ENCODE data around the gene DNAJC1.
"Not testable (repeated sequence)": the region's sequence is repeated elsewhere in the genome, so short reads cannot be mapped to it uniquely, and the experiment has no call there.

Gene DNAJC1

GRCh38 chr10:21872771-21873170 lies 130.8 kb downstream of the DNAJC1 start:
- not testable (repeated sequence) for H3K36me3 ChIP-seq (ENCODE audit: control insufficient read depth, insufficient read depth, low read length); H3K9me3 ChIP-seq (ENCODE audit: control insufficient read depth, low read length); H3K9ac ChIP-seq (ENCODE audit: low read length); H3K4me3 ChIP-seq (ENCODE audit: low read length); H3K4me1 ChIP-seq (ENCODE audit: control insufficient read depth, insufficient read depth, low read length); H3K27me3 ChIP-seq (ENCODE audit: control insufficient read depth, insufficient read depth, low read length)

GRCh38 chr10:21870849-21871248 lies 132.7 kb downstream of the DNAJC1 start:
- Histone ChIP-seq H3K4me3 (ENCODE audit: low read length) (no peak overlapping the region), H3K9me3 (ENCODE audit: control insufficient read depth, low read length) (no peaks in the 10 kb centered on the region), H3K27me3 (ENCODE audit: control insufficient read depth, insufficient read depth, low read length) (no peaks in the 10 kb centered on the region), H3K9ac (ENCODE audit: low read length) (no peak overlapping the region), H3K4me1 (ENCODE audit: control insufficient read depth, insufficient read depth, low read length) (no peaks in the 10 kb centered on the region), H3K36me3 (ENCODE audit: control insufficient read depth, insufficient read depth, low read length) (no peaks in the 10 kb centered on the region)

- not testable (repeated sequence) for H3K4me3 ChIP-seq (ENCODE audit: low read length); H3K9ac ChIP-seq (ENCODE audit: low read length); H3K4me1 ChIP-seq (ENCODE audit: control insufficient read depth, insufficient read depth, low read length); H3K36me3 ChIP-seq (ENCODE audit: control insufficient read depth, insufficient read depth, low read length); H3K27me3 ChIP-seq (ENCODE audit: control insufficient read depth, insufficient read depth, low read length); H3K9me3 ChIP-seq (ENCODE audit: control insufficient read depth, low read length)
Observed at GRCh38 chr10:21869087-21869486, 134.4 kb downstream of the DNAJC1 start.

- Histone ChIP-seq H3K36me3 (ENCODE audit: control insufficient read depth, insufficient read depth, low read length) (no peaks in the 10 kb centered on the region), H3K9me3 (ENCODE audit: control insufficient read depth, low read length) (no peaks in the 10 kb centered on the region), H3K9ac (ENCODE audit: low read length) (no peak overlapping the region), H3K4me3 (ENCODE audit: low read length) (no peak overlapping the region), H3K4me1 (ENCODE audit: control insufficient read depth, insufficient read depth, low read length) (no peaks in the 10 kb centered on the region), H3K27me3 (ENCODE audit: control insufficient read depth, insufficient read depth, low read length) (no peaks in the 10 kb centered on the region)
Observed at GRCh38 chr10:21860718-21861117, 142.8 kb downstream of the DNAJC1 start.

DNA sequence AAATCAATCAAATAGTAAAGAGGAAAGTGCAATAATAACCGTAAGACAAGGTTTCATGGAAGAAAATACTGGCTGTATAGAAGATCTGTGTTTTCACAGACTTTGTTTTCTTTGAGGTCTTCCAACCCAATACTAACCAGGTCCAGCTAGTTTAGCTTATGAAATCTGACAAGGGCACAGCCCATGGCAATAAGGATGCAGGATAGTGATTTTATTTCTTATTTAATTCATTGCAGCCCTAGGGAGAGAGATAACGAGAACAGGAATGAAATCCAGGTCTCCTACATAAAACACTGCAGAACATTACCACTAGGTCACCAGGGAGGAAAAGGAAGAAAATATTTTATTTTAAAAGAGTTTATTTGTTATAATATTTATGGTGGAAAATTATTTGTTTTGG lies 145.1 kb downstream of the DNAJC1 start:
- Histone ChIP-seq H3K4me3 (ENCODE audit: low read length) (no peak overlapping the region), H3K27me3 (ENCODE audit: control insufficient read depth, insufficient read depth, low read length) (no peaks in the 10 kb centered on the region), H3K9me3 (ENCODE audit: control insufficient read depth, low read length) (no peaks in the 10 kb centered on the region), H3K36me3 (ENCODE audit: control insufficient read depth, insufficient read depth, low read length) (no peaks in the 10 kb centered on the region), H3K9ac (ENCODE audit: low read length) (no peak overlapping the region), H3K4me1 (ENCODE audit: control insufficient read depth, insufficient read depth, low read length) (no peaks in the 10 kb centered on the region)

GRCh38 chr10:21849607-21850006 lies 153.9 kb downstream of the DNAJC1 start:
- H3K4me3 ChIP-seq (ENCODE audit: low read length): no peak overlapping the region
- no peaks in the 10 kb centered on the region for H3K36me3 ChIP-seq (ENCODE audit: control insufficient read depth, insufficient read depth, low read length)
- H3K4me1 ChIP-seq (ENCODE audit: control insufficient read depth, insufficient read depth, low read length): no peaks in the 10 kb centered on the region
- no peaks in the 10 kb centered on the region for H3K9me3 ChIP-seq (ENCODE audit: control insufficient read depth, low read length)
- H3K27me3 ChIP-seq (ENCODE audit: control insufficient read depth, insufficient read depth, low read length): no peaks in the 10 kb centered on the region
- no peak overlapping the region for H3K9ac ChIP-seq (ENCODE audit: low read length)

- Histone ChIP-seq H3K27me3 (ENCODE audit: control insufficient read depth, insufficient read depth, low read length) (no peaks in the 10 kb centered on the region), H3K9ac (ENCODE audit: low read length) (no peak overlapping the region), H3K9me3 (ENCODE audit: control insufficient read depth, low read length) (no peaks in the 10 kb centered on the region), H3K4me3 (ENCODE audit: low read length) (no peak overlapping the region), H3K4me1 (ENCODE audit: control insufficient read depth, insufficient read depth, low read length) (no peaks in the 10 kb centered on the region), H3K36me3 (ENCODE audit: control insufficient read depth, insufficient read depth, low read length) (no peaks in the 10 kb centered on the region)
Observed at GRCh38 chr10:21843645-21844044, 159.9 kb downstream of the DNAJC1 start.

GRCh38 chr10:21841273-21841672 lies 162.3 kb downstream of the DNAJC1 start:
- H3K4me1 ChIP-seq (ENCODE audit: control insufficient read depth, insufficient read depth, low read length); H3K9me3 ChIP-seq (ENCODE audit: control insufficient read depth, low read length); H3K9ac ChIP-seq (ENCODE audit: low read length); H3K27me3 ChIP-seq (ENCODE audit: control insufficient read depth, insufficient read depth, low read length); H3K36me3 ChIP-seq (ENCODE audit: control insufficient read depth, insufficient read depth, low read length); H3K4me3 ChIP-seq (ENCODE audit: low read length): not testable (repeated sequence)

DNA sequence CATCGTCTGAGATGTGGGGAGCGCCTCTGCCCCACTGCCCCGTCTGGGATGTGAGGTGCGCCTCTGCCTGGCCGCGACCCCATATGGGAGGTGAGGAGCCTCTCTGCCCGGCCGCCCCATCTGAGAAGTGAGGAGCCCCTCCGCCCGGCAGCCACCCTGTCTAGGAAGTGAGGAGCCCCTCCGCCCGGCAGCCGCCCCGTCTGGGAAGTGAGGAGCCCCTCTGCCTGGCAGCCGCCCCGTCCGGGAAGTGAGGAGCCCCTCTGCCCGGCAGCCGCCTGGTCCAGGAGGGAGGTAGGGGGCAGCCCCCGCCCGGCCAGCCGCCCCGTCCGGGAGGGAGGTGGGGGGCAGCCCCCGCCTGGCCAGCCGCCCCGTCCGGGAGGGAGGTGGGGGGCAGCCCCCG lies 166.0 kb downstream of the DNAJC1 start:
- H3K9me3 ChIP-seq (ENCODE audit: control insufficient read depth, low read length); H3K27me3 ChIP-seq (ENCODE audit: control insufficient read depth, insufficient read depth, low read length); H3K9ac ChIP-seq (ENCODE audit: low read length); H3K4me3 ChIP-seq (ENCODE audit: low read length); H3K4me1 ChIP-seq (ENCODE audit: control insufficient read depth, insufficient read depth, low read length); H3K36me3 ChIP-seq (ENCODE audit: control insufficient read depth, insufficient read depth, low read length): not testable (repeated sequence)

DNA sequence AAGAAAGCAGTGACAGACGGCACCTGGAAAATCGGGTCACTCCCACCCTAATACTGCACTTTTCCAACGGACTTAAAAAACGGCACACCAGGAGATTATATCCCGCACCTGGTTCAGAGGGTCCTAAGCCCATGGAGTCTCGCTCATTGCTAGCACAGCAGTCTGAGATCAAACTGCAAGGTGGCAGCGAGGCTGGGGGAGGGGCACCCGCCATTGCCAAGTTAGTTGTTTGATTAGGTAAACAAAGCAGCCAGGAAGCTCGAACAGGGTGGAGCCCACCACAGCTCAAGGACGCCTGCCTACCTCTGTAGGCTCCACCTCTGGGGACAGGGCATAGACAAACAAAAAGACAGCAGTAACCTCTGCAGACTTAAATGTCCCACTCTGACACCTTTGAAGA lies 169.0 kb downstream of the DNAJC1 start:
- H3K4me3 ChIP-seq (ENCODE audit: low read length); H3K36me3 ChIP-seq (ENCODE audit: control insufficient read depth, insufficient read depth, low read length); H3K4me1 ChIP-seq (ENCODE audit: control insufficient read depth, insufficient read depth, low read length); H3K9ac ChIP-seq (ENCODE audit: low read length); H3K27me3 ChIP-seq (ENCODE audit: control insufficient read depth, insufficient read depth, low read length); H3K9me3 ChIP-seq (ENCODE audit: control insufficient read depth, low read length): not testable (repeated sequence)

DNA sequence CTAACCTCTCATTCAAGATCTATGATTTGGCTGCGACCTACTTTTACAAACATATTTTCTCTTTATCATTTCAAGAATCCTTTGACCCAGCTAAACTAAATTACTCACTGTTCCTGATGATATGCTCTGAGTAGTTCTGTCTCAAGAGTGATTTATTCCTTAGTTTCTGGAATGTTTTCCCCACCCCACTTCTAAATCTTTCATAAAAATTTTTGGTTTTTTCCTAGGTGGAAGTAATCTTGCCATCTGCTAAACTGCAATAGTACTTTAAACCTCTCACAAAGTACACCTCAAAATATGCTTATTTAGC lies 170.8 kb downstream of the DNAJC1 start:
- no peaks in the 10 kb centered on the region for H3K4me1 ChIP-seq (ENCODE audit: control insufficient read depth, insufficient read depth, low read length)
- H3K27me3 ChIP-seq (ENCODE audit: control insufficient read depth, insufficient read depth, low read length): no peaks in the 10 kb centered on the region
- no peaks in the 10 kb centered on the region for H3K9me3 ChIP-seq (ENCODE audit: control insufficient read depth, low read length)
- H3K36me3 ChIP-seq (ENCODE audit: control insufficient read depth, insufficient read depth, low read length): no peaks in the 10 kb centered on the region
- no peak overlapping the region for H3K4me3 ChIP-seq (ENCODE audit: low read length)
- no peak overlapping the region for H3K9ac ChIP-seq (ENCODE audit: low read length)

DNA sequence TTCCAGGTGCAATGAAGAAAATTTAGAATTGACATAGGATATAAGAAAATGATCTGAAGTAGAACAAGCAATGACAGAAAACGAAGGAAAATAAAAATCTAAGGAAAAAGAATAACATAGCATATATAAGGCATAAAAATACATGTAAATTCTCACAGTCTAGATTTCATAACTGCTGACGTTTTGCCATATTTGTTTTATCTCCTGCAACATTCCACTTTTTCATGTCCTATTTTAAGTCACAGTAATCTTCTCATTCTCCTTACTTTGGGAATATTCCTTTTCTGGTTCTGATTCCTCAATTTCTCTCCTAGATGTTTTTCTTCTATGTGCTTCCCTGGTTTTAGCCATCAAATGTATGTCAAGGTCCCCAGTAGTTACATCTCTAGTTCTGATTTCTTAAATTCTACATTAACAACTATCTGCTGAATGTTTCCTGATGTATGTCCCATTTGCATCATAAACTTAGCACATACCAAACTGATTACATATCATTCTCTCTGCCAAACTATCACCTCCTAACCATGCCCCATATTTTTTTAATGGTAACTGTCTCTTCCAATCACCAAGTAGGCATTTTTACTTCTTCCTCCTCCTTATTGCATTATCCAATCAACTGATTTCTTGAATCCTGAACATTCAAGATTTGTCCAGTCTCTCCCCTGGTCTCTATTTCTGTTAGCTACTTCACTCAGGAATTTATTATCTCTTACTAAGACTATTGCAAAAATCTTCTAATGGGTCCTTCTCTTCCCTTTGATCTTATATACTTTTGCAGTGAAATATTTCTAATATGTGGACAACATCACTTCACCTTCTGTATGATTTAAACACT lies 171.3 kb downstream of the DNAJC1 start:
- H3K9me3 ChIP-seq (ENCODE audit: control insufficient read depth, low read length): no peaks in the 10 kb centered on the region

GRCh38 chr10:21830037-21830436 lies 173.5 kb downstream of the DNAJC1 start:
- H3K9me3 ChIP-seq (ENCODE audit: control insufficient read depth, low read length): no peaks in the 10 kb centered on the region
- no peak overlapping the region for H3K9ac ChIP-seq (ENCODE audit: low read length)
- H3K36me3 ChIP-seq (ENCODE audit: control insufficient read depth, insufficient read depth, low read length): no peaks in the 10 kb centered on the region
- no peak overlapping the region for H3K4me3 ChIP-seq (ENCODE audit: low read length)
- no peaks in the 10 kb centered on the region for H3K27me3 ChIP-seq (ENCODE audit: control insufficient read depth, insufficient read depth, low read length)
- H3K4me1 ChIP-seq (ENCODE audit: control insufficient read depth, insufficient read depth, low read length): no peaks in the 10 kb centered on the region

More for the DNA sequence above, 171.3 kb downstream of the DNAJC1 start:
- no peaks in the 10 kb centered on the region for H3K27me3 ChIP-seq (ENCODE audit: control insufficient read depth, insufficient read depth, low read length)
- H3K9ac ChIP-seq (ENCODE audit: low read length): no peak overlapping the region
- no peaks in the 10 kb centered on the region for H3K36me3 ChIP-seq (ENCODE audit: control insufficient read depth, insufficient read depth, low read length)
- no peaks in the 10 kb centered on the region for H3K4me1 ChIP-seq (ENCODE audit: control insufficient read depth, insufficient read depth, low read length)
- H3K4me3 ChIP-seq (ENCODE audit: low read length): no peak overlapping the region

Data from mucosa of stomach (tissue), 1 donor.